ENCODE data around the gene ZAP70. TPM values are rescaled to one million over a fixed set of nuclear protein-coding genes. Genes with fewer than 3 reads are reported as not detected.

The ZAP70 gene
- total RNA-seq, 1 donor: under 0.01 TPM

DNA sequence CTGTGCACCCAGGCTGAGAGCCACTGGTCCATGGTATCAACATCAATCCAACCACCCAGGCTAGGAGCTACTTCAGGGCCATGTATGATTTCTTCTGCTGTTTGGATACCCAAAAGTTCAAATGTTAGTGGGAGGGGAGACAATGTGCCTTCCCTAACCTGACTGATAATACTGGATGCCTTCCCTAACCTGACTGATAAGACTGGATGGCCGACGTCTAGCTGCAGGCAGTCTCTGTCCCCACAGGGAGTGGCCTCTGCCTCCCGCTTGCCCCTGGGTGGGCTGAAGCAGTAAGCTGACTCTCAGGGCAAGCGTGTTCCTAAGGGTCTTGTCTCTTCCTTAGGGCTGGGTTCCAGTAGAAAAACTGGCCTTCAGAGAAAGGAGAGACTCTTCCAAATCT is 65.8 kb downstream of the ZAP70 start:
- no peaks in the 10 kb centered on the region for H3K4me1 ChIP-seq (ENCODE audit: insufficient read depth, low read length)
- H2AFZ ChIP-seq (ENCODE audit: low read length): no peak overlapping the region
- H3K79me2 ChIP-seq (ENCODE audit: insufficient read depth, low read length): peaks cover 2% of the 10 kb centered on the region
- no peak overlapping the region for H3K4me3 ChIP-seq (ENCODE audit: insufficient read depth, low read length)
- no peaks in the 10 kb centered on the region for H3K27me3 ChIP-seq (ENCODE audit: insufficient read depth, low read length)
- no peaks in the 10 kb centered on the region for H3K9me3 ChIP-seq (ENCODE audit: low read depth, low read length)
- H3K36me3 ChIP-seq (ENCODE audit: insufficient read depth, low read length): peaks cover 27% of the 10 kb centered on the region
- H3K4me2 ChIP-seq (ENCODE audit: insufficient read depth, low read length): no peak overlapping the region
- TF ChIP-seq, protein P1, sequence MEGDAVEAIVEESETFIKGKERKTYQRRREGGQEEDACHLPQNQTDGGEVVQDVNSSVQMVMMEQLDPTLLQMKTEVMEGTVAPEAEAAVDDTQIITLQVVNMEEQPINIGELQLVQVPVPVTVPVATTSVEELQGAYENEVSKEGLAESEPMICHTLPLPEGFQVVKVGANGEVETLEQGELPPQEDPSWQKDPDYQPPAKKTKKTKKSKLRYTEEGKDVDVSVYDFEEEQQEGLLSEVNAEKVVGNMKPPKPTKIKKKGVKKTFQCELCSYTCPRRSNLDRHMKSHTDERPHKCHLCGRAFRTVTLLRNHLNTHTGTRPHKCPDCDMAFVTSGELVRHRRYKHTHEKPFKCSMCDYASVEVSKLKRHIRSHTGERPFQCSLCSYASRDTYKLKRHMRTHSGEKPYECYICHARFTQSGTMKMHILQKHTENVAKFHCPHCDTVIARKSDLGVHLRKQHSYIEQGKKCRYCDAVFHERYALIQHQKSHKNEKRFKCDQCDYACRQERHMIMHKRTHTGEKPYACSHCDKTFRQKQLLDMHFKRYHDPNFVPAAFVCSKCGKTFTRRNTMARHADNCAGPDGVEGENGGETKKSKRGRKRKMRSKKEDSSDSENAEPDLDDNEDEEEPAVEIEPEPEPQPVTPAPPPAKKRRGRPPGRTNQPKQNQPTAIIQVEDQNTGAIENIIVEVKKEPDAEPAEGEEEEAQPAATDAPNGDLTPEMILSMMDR (IDR thresholded peaks at IDR 0.05; ENCODE audit: extremely low read depth, low read depth, low read length): no peak
- no peak overlapping the region for H3K27ac ChIP-seq (ENCODE audit: low read depth, low read length)
- no peak for DNase-seq (ENCODE audit: insufficient read length, low spot score, missing footprints)
- H4K20me1 ChIP-seq (ENCODE audit: insufficient read depth, low read length): no peaks in the 10 kb centered on the region

DNA sequence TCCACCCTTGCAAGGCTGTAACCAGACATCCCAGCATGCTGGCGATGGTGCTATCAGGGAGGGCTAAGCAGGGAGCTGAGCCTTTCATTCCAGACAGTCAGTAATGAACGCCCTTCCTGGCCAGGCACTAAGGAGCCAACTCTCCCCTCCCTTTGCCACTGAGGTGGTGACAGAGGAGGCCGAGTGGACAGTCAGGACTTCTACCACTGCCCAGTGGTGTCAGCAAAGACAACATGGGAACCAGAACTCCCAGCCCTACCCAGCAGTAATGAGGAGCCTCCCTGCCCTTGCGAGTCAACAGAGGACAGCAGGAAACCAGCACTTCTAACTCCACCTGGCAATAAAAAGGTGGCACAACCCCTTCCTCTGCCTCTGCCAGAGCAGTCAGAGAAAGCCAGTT is 68.6 kb downstream of the ZAP70 start:
- Histone ChIP-seq H3K4me3 (ENCODE audit: insufficient read depth, low read length) (no peak overlapping the region), H3K79me2 (ENCODE audit: insufficient read depth, low read length) (peaks cover 2% of the 10 kb centered on the region), H3K27ac (ENCODE audit: low read depth, low read length) (no peak overlapping the region), H3K36me3 (ENCODE audit: insufficient read depth, low read length) (peaks cover 11% of the 10 kb centered on the region), H2AFZ (ENCODE audit: low read length) (no peak overlapping the region), H3K9me3 (ENCODE audit: low read depth, low read length) (no peaks in the 10 kb centered on the region), H3K4me2 (ENCODE audit: insufficient read depth, low read length) (no peak overlapping the region), H3K4me1 (ENCODE audit: insufficient read depth, low read length) (no peaks in the 10 kb centered on the region), H4K20me1 (ENCODE audit: insufficient read depth, low read length) (no peaks in the 10 kb centered on the region), H3K27me3 (ENCODE audit: insufficient read depth, low read length) (no peaks in the 10 kb centered on the region)
- TF ChIP-seq, protein P1 (IDR thresholded peaks at IDR 0.05; ENCODE audit: extremely low read depth, low read depth, low read length): no peak
- DNase-seq (ENCODE audit: insufficient read length, low spot score, missing footprints): no peak

DNA sequence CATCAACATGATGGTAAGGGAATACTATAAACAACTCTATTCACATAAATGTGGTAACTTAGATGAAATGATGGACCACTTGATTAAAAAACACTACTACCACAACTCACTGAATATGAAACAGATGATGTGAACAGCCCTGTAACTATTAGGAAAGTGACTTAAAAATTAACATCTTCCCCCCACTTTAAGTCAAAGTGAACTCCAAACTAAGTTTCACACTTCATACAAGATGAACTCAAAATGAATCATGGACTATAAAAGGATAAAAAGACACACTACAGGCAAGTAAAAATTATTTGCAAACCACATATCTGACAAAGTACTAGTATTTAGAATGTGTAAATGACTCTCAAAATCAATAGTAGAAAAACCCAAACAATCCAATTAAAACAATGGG is 71.6 kb downstream of the ZAP70 start:
- H3K9me3 ChIP-seq (ENCODE audit: low read depth, low read length): no peaks in the 10 kb centered on the region
- H4K20me1 ChIP-seq (ENCODE audit: insufficient read depth, low read length): no peaks in the 10 kb centered on the region
- no peak overlapping the region for H2AFZ ChIP-seq (ENCODE audit: low read length)
- no peak overlapping the region for H3K27ac ChIP-seq (ENCODE audit: low read depth, low read length)
- H3K79me2 ChIP-seq (ENCODE audit: insufficient read depth, low read length): peaks cover 2% of the 10 kb centered on the region
- H3K4me2 ChIP-seq (ENCODE audit: insufficient read depth, low read length): no peak overlapping the region
- TF ChIP-seq, protein P1 (IDR thresholded peaks at IDR 0.05; ENCODE audit: extremely low read depth, low read depth, low read length): no peak
- no peaks in the 10 kb centered on the region for H3K27me3 ChIP-seq (ENCODE audit: insufficient read depth, low read length)
- peaks cover 3% of the 10 kb centered on the region for H3K36me3 ChIP-seq (ENCODE audit: insufficient read depth, low read length)
- no peak for DNase-seq (ENCODE audit: insufficient read length, low spot score, missing footprints)
- H3K4me1 ChIP-seq (ENCODE audit: insufficient read depth, low read length): no peaks in the 10 kb centered on the region
- no peak overlapping the region for H3K4me3 ChIP-seq (ENCODE audit: insufficient read depth, low read length)

DNA sequence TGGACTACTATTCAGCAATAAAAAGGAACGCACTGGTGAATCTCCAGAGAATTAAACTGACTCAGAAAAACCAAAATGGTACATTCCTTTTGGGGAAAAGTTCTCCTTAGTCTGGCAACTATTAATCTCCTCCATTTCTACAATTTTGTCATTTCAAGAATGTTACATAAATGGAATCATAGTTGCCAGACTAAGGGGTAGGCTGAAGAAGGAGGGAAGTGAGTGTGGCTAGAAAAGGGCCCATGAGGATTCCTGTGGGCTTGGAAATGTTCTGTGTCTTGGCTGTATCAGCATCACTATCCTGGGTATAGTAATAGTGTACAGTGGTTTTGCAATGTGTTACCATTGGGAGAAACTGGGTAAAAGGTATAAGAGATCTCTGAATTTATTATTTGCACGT is 72.4 kb downstream of the ZAP70 start:
- H3K79me2 ChIP-seq (ENCODE audit: insufficient read depth, low read length): peaks cover 2% of the 10 kb centered on the region
- no peaks in the 10 kb centered on the region for H3K27me3 ChIP-seq (ENCODE audit: insufficient read depth, low read length)
- no peaks in the 10 kb centered on the region for H3K9me3 ChIP-seq (ENCODE audit: low read depth, low read length)
- H3K4me1 ChIP-seq (ENCODE audit: insufficient read depth, low read length): no peaks in the 10 kb centered on the region
- no peak overlapping the region for H3K27ac ChIP-seq (ENCODE audit: low read depth, low read length)
- no peaks in the 10 kb centered on the region for H3K36me3 ChIP-seq (ENCODE audit: insufficient read depth, low read length)
- H3K4me3 ChIP-seq (ENCODE audit: insufficient read depth, low read length): no peak overlapping the region
- TF ChIP-seq, protein P1 (IDR thresholded peaks at IDR 0.05; ENCODE audit: extremely low read depth, low read depth, low read length): no peak
- no peak for DNase-seq (ENCODE audit: insufficient read length, low spot score, missing footprints)
- H2AFZ ChIP-seq (ENCODE audit: low read length): no peak overlapping the region
- H3K4me2 ChIP-seq (ENCODE audit: insufficient read depth, low read length): no peak overlapping the region
- H4K20me1 ChIP-seq (ENCODE audit: insufficient read depth, low read length): no peaks in the 10 kb centered on the region

Measured in osteoblast (primary cell).